NCI-H1694 (cell line): ENCODE data around the gene SCLT1.

Source experiments
- DNase-seq: peaks from one replicate; lab custom pipeline; 2025; lab: John Stamatoyannopoulos, UW

The SCLT1 gene

DNA sequence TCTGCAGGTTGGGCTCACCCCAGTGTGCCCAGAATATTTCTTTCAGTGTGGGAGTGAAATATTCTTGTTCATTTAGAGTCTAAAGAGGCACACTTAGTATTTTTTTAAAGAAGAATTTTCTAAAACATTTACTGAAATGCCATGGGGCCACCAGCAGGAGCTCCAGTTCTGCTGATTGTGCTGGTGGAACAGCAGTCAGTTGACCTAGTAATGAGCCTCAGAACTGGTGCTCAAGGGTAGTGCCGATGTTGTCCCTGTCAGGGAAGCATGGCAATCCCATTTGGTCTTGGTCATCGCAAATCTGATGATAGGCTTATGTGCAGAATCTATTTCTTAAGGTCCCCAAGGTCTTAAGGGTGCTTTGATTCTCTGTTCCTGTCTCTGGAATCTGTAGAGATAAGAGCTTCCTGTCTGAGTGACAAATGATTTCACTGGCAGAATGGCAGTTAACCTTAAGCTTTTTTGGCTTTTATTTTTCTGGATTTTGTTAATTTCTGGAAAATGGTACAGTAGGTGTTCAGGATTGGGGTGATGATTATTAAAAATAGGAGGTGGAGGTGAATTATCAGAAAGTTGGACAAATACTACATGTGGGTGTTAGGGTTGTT lies 252.5 kb downstream of the SCLT1 start:
- DNase-seq, result no peak

DNA sequence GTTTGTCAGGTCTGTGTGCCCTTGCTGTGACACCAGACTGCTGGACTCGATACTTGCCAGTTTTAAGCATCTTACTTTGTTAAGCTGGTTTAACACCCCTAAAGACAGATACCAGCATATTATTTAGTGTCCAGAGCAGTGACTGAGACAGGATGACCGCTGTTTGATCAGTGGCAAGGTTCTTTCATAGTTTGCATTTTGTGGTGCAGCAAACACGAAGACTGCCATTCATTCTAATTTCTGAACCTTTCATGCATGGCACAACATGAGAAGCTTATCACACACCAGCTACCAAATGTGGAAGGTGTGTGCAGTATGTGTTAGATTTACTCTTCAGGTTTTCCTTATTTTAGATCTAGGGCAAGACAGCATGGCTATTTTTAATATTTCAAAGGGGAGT lies 255.7 kb downstream of the SCLT1 start:
- no peak for DNase-seq

DNA sequence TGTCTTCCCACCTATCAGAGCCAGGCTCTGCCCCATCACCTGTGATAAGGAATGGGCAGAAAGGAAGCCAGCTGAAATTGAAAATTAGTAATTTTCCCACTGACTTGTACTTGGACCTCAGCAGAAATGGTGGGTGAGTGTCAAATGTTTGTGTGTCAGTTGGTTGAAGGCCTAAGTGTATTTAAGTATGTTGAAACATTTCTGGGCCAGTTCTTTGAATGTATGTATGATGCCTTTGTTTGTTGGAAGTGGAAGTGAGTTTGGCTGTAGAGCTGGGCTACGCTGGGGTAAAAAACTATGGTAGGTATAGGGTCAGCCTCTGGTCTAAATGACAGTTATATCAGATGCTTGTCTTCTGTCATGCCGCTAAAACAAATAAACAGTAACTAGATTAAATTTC lies 256.1 kb downstream of the SCLT1 start:
- DNase-seq, result no peak

DNA sequence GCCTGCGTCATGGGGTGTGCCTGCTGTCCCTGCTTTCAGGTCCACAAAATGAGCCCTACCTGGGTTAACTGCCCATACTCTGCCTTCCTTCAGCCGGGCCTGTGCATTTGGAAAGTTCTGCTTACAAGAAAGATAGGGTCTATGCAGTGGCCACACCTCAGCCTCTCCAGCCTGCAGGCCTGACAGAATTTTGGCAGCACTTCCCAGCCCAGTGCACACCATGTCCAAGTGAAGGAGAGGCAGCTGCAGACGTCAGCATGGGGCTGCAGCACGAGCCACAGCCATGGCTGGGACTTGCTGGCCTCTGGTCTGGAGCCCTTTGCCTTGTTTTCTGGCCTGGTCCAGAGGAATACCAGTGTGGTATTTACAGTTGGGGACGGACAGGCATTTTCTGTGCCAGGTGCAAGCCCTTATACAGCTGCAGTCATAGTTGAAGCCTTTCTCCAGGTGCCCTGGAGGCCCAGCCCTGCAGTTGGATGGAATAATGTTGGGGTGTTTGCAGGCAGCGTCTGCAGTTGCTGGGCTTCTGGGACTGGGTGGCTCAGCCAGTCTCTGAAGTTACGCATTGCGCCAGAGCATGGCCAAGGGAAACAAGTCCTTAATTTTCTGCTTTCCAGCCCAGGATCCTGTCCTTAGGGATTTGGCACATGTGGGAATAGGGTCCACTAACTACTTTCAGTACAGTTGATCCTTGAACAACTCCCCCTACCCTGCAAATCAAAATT lies 257.7 kb downstream of the SCLT1 start:
- no peak for DNase-seq
